ENCODE measurements around the gene SET. TPM values are rescaled to one million over a fixed set of nuclear protein-coding genes. Genes with fewer than 3 reads are reported as not detected.

The SET gene
- total and polyA plus RNA-seq, 2 of the 13 experiments (the other 11 are each of a cell fraction or from before 2014, with no cell fraction given): 94.2 to 611 TPM

DNA sequence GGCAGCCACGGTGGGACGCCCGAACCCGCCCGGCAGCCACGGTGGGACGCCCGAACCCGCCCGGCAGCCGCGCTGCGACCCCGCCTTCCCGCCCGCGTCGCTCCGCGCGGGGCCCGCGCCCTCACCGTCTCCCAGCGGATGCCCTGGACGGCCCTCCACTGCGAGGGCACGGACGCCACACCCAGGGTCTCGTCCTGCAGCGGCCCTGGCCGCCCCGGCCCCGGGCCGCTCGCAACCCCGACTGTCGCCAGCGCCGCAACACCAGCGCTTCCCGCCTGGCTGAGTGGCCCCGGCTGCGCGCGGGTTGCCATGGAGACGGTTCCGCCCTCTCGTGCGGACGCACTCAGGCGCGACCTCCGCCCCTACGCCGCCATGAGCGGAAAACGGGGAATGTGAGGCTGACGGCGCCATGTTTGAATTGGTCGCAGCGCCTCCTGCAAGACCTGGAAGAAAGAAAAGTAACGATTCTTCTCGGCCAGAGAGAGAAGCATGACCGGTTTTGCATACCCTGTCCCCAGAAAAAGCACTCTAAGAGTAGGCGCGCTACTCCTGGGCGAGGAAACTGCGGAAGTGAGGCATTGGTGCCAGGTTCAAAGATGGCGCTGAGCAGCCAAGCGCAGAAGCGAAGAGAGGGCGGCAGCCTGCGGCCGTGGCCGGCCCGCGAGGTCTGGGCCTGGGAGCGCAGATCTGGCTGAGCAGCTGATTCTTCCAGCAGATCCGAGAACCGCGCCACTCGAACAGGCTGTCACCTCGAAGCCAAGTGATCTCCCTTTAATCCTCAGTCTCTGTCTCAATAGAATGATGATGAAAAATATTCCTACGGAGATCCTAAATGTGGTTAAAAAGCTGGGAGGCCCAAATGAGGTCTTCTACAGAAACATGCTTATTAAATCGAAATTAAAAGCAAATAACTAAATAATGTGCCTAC lies 32.3 kb upstream of the SET start, which contains the start of gene DYNC2I2 (continued):
- TF ChIP-seq, protein P1, sequence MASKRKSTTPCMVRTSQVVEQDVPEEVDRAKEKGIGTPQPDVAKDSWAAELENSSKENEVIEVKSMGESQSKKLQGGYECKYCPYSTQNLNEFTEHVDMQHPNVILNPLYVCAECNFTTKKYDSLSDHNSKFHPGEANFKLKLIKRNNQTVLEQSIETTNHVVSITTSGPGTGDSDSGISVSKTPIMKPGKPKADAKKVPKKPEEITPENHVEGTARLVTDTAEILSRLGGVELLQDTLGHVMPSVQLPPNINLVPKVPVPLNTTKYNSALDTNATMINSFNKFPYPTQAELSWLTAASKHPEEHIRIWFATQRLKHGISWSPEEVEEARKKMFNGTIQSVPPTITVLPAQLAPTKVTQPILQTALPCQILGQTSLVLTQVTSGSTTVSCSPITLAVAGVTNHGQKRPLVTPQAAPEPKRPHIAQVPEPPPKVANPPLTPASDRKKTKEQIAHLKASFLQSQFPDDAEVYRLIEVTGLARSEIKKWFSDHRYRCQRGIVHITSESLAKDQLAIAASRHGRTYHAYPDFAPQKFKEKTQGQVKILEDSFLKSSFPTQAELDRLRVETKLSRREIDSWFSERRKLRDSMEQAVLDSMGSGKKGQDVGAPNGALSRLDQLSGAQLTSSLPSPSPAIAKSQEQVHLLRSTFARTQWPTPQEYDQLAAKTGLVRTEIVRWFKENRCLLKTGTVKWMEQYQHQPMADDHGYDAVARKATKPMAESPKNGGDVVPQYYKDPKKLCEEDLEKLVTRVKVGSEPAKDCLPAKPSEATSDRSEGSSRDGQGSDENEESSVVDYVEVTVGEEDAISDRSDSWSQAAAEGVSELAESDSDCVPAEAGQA (IDR thresholded peaks at IDR 0.05; ENCODE audit: low read depth): peak; percentile 98
- TF ChIP-seq, protein P1 (CRISPR knock-in tag; IDR thresholded peaks at IDR 0.05; ENCODE audit: borderline replicate concordance): no peak
- TF ChIP-seq, protein P2, sequence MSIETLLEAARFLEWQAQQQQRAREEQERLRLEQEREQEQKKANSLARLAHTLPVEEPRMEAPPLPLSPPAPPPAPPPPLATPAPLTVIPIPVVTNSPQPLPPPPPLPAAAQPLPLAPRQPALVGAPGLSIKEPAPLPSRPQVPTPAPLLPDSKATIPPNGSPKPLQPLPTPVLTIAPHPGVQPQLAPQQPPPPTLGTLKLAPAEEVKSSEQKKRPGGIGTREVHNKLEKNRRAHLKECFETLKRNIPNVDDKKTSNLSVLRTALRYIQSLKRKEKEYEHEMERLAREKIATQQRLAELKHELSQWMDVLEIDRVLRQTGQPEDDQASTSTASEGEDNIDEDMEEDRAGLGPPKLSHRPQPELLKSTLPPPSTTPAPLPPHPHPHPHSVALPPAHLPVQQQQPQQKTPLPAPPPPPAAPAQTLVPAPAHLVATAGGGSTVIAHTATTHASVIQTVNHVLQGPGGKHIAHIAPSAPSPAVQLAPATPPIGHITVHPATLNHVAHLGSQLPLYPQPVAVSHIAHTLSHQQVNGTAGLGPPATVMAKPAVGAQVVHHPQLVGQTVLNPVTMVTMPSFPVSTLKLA (IDR thresholded peaks at IDR 0.05): peak; percentile 56; the same call in 1 of the 2 replicates
- TF ChIP-seq ZC3H13 (CRISPR knock-in tag; IDR thresholded peaks at IDR 0.05) (peak; percentile 79; the same call in 1 of the 2 replicates), NR1H2 (CRISPR knock-in tag; IDR thresholded peaks at IDR 0.05; ENCODE audit: borderline replicate concordance, low read depth) (no peak), EHMT2 (IDR thresholded peaks at IDR 0.05; ENCODE audit: borderline replicate concordance, low read depth, low read length) (peak; percentile 86), ZNF543 (CRISPR knock-in tag; IDR thresholded peaks at IDR 0.05) (peak; percentile 62; the same call in 1 of the 2 replicates), HMGA1 (CRISPR knock-in tag; conservative IDR thresholded peaks at IDR 0.05) (no peak)
- TF ChIP-seq, protein P3, sequence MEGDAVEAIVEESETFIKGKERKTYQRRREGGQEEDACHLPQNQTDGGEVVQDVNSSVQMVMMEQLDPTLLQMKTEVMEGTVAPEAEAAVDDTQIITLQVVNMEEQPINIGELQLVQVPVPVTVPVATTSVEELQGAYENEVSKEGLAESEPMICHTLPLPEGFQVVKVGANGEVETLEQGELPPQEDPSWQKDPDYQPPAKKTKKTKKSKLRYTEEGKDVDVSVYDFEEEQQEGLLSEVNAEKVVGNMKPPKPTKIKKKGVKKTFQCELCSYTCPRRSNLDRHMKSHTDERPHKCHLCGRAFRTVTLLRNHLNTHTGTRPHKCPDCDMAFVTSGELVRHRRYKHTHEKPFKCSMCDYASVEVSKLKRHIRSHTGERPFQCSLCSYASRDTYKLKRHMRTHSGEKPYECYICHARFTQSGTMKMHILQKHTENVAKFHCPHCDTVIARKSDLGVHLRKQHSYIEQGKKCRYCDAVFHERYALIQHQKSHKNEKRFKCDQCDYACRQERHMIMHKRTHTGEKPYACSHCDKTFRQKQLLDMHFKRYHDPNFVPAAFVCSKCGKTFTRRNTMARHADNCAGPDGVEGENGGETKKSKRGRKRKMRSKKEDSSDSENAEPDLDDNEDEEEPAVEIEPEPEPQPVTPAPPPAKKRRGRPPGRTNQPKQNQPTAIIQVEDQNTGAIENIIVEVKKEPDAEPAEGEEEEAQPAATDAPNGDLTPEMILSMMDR (CRISPR knock-in tag; IDR thresholded peaks at IDR 0.05): 0 out of 2 replicates have a peak, but pooled peaks have one; percentile 18
- TF ChIP-seq, protein P4, sequence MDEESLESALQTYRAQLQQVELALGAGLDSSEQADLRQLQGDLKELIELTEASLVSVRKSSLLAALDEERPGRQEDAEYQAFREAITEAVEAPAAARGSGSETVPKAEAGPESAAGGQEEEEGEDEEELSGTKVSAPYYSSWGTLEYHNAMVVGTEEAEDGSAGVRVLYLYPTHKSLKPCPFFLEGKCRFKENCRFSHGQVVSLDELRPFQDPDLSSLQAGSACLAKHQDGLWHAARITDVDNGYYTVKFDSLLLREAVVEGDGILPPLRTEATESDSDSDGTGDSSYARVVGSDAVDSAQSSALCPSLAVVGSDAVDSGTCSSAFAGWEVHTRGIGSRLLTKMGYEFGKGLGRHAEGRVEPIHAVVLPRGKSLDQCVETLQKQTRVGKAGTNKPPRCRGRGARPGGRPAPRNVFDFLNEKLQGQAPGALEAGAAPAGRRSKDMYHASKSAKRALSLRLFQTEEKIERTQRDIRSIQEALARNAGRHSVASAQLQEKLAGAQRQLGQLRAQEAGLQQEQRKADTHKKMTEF (CRISPR knock-in tag; IDR thresholded peaks at IDR 0.05): peak; percentile 92
- TF ChIP-seq, protein P5, sequence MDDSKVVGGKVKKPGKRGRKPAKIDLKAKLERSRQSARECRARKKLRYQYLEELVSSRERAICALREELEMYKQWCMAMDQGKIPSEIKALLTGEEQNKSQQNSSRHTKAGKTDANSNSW (CRISPR knock-in tag; IDR thresholded peaks at IDR 0.05; ENCODE audit: borderline replicate concordance): no peak; the same call in 1 of the 2 replicates
- TF ChIP-seq, protein P6, sequence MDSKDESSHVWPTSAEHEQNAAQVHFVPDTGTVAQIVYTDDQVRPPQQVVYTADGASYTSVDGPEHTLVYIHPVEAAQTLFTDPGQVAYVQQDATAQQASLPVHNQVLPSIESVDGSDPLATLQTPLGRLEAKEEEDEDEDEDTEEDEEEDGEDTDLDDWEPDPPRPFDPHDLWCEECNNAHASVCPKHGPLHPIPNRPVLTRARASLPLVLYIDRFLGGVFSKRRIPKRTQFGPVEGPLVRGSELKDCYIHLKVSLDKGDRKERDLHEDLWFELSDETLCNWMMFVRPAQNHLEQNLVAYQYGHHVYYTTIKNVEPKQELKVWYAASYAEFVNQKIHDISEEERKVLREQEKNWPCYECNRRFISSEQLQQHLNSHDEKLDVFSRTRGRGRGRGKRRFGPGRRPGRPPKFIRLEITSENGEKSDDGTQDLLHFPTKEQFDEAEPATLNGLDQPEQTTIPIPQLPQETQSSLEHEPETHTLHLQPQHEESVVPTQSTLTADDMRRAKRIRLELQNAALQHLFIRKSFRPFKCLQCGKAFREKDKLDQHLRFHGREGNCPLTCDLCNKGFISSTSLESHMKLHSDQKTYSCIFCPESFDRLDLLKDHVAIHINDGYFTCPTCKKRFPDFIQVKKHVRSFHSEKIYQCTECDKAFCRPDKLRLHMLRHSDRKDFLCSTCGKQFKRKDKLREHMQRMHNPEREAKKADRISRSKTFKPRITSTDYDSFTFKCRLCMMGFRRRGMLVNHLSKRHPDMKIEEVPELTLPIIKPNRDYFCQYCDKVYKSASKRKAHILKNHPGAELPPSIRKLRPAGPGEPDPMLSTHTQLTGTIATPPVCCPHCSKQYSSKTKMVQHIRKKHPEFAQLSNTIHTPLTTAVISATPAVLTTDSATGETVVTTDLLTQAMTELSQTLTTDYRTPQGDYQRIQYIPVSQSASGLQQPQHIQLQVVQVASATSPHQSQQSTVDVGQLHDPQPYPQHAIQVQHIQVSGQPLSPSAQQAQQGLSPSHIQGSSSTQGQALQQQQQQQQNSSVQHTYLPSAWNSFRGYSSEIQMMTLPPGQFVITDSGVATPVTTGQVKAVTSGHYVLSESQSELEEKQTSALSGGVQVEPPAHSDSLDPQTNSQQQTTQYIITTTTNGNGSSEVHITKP (CRISPR knock-in tag; IDR thresholded peaks at IDR 0.05; ENCODE audit: low read depth): no peak
